H1 (cell line): ENCODE data around the gene TMEM150A. TPM values are rescaled to one million over a fixed set of nuclear protein-coding genes. Genes with fewer than 3 reads are reported as not detected.

ENCODE experiments used
- CTCF ChIA-PET: fragments of 300-600 bp; sonication (Branson Sonifier 250); formaldehyde crosslinking; loops from one replicate; lab custom pipeline; 2021; ENCODE audit not compliant: partially characterized antibody; lab: Charles Lee
- POLR2A ChIA-PET: fragments of 300-600 bp; sonication (Branson Sonifier 250); formaldehyde crosslinking; loops from one replicate; lab custom pipeline; 2021; ENCODE audit warnings: inconsistent platforms; ENCODE audit not compliant: partially characterized antibody; lab: Charles Lee
- DNase-seq, 2 experiments: peaks; one replicate each; pipeline versions ENCODE4 v3.0.0 to v3.0.0-alpha.2; 2010 to 2022; ENCODE audit warnings: low spot score in 2 of 2, low read depth in 1 of 2, mixed read lengths in 1 of 2
- FAIRE-seq: peaks from 2 replicates; lab custom pipeline; 2011; peaks lifted over from hg19 to GRCh38; lab: Jason Lieb, UNC
- H2AFZ ChIP-seq: 2 replicates; pipeline ENCODE4 v1.8.1; 2012; ENCODE audit warnings: low read length, inconsistent platforms
- H2AK5ac ChIP-seq: 2 replicates; pipeline ENCODE4 v1.6.1; 2013; ENCODE audit warnings: low read depth, low read length
- H2BK120ac ChIP-seq: replicated peaks from 2 replicates; pipeline ENCODE3; 2013; ENCODE audit warnings: low read depth, low read length, inconsistent platforms
- H2BK12ac ChIP-seq: 2 replicates; pipeline ENCODE4 v1.6.1; 2013; ENCODE audit warnings: low read depth, low read length
- H2BK15ac ChIP-seq: 2 replicates; pipeline ENCODE4 v1.6.1; 2013; ENCODE audit warnings: low read length
- H2BK20ac ChIP-seq: 2 replicates; pipeline ENCODE4 v1.6.1; 2013; ENCODE audit warnings: low read length
- H2BK5ac ChIP-seq: 2 replicates; pipeline ENCODE4 v1.6.1; 2013; ENCODE audit warnings: low read depth, low read length
- H3K14ac ChIP-seq: 2 replicates; pipeline ENCODE4 v1.6.1; 2013; ENCODE audit warnings: inconsistent platforms; ENCODE audit not compliant: insufficient read length
- H3K18ac ChIP-seq: 2 replicates; pipeline ENCODE4 v1.6.1; 2013; ENCODE audit warnings: low read length; ENCODE audit errors: extremely low read depth
- H3K23ac ChIP-seq: 2 replicates; pipeline ENCODE4 v1.6.1; 2013; ENCODE audit warnings: inconsistent platforms; ENCODE audit not compliant: insufficient read length
- H3K23me2 ChIP-seq: 2 replicates; pipeline ENCODE4 v1.6.1; 2013; ENCODE audit warnings: low read depth, low read length
- H3K27ac ChIP-seq: 2 replicates; pipeline ENCODE4 v1.6.1; 2011; ENCODE audit warnings: low read depth, low read length, inconsistent platforms
- H3K27me3 ChIP-seq, 4 experiments: replicated peaks in 1 of 4; 1 replicate in 1 of 4; 2 replicates in 3 of 4; pipeline versions ENCODE4 v1.6.1 to v1.8.1; 2011 to 2013; ENCODE audit warnings: low read length in 3 of 4, mild to moderate bottlenecking in 3 of 4, inconsistent platforms in 2 of 4, mixed read lengths in 2 of 4, moderate library complexity in 1 of 4; ENCODE audit not compliant: control insufficient read depth in 3 of 4, insufficient read depth in 3 of 4; ENCODE audit errors: extremely low read depth in 1 of 4
- H3K36me3 ChIP-seq, 4 experiments: 2 replicates each; pipeline versions ENCODE4 v1.6.1 to v1.8.1; 2011 to 2013; ENCODE audit warnings: mild to moderate bottlenecking in 4 of 4, low read length in 3 of 4, moderate library complexity in 2 of 4, control low read depth in 1 of 4, inconsistent platforms in 1 of 4; ENCODE audit not compliant: insufficient read depth in 4 of 4, control insufficient read depth in 2 of 4
- H3K4ac ChIP-seq: replicated peaks from 2 replicates; pipeline ENCODE3; 2013; ENCODE audit warnings: low read length, low read depth, mixed read lengths, inconsistent platforms; ENCODE audit not compliant: insufficient read length
- H3K4me1 ChIP-seq, 4 experiments: replicated peaks in 1 of 4; 1 replicate in 1 of 4; 2 replicates in 3 of 4; pipeline versions ENCODE4 v1.6.1 to v1.8.1; 2011 to 2013; ENCODE audit warnings: low read length in 3 of 4, inconsistent platforms in 2 of 4, mixed read lengths in 1 of 4; ENCODE audit not compliant: insufficient read depth in 4 of 4, control insufficient read depth in 3 of 4
- H3K4me2 ChIP-seq, 2 experiments: 2 replicates each; pipeline versions ENCODE4 v1.6.1 to v1.8.1; 2011 to 2013; ENCODE audit warnings: low read depth in 2 of 2, low read length in 2 of 2, control low read depth in 1 of 2, inconsistent platforms in 1 of 2, mild to moderate bottlenecking in 1 of 2; ENCODE audit not compliant: insufficient read depth in 1 of 2
- H3K4me3 ChIP-seq, 4 experiments: fragments of 200-600, 300-600 bp in 1 of 4; sonication (generic), shearing (Covaris generic), sonication (Bioruptor Twin) in 1 of 4; 2 replicates each; pipeline versions ENCODE4 v1.5.1 to v1.8.1; 2011 to 2016; ENCODE audit warnings: low read length in 4 of 4, low read depth in 3 of 4, control low read depth in 2 of 4, inconsistent platforms in 2 of 4, mild to moderate bottlenecking in 2 of 4, mixed read lengths in 1 of 4, moderate library complexity in 1 of 4; ENCODE audit not compliant: insufficient read depth in 2 of 4; ENCODE audit errors: extremely low read depth in 1 of 4
- H3K56ac ChIP-seq: replicated peaks from 2 replicates; pipeline ENCODE3; 2013; ENCODE audit warnings: low read depth, mild to moderate bottlenecking, mixed read lengths, low read length, inconsistent platforms; ENCODE audit not compliant: insufficient read length
- H3K79me1 ChIP-seq: 2 replicates; pipeline ENCODE4 v1.6.1; 2013; ENCODE audit warnings: low read depth, low read length, control low read depth
- H3K79me2 ChIP-seq, 2 experiments: 2 replicates each; pipeline versions ENCODE4 v1.6.1 to v1.8.1; 2012 to 2013; ENCODE audit warnings: low read length in 2 of 2, mild to moderate bottlenecking in 2 of 2, inconsistent platforms in 1 of 2; ENCODE audit not compliant: insufficient read depth in 2 of 2, control insufficient read depth in 1 of 2
- H3K9ac ChIP-seq, 4 experiments: replicated peaks in 1 of 4; 1 replicate in 1 of 4; 2 replicates in 3 of 4; pipeline versions ENCODE4 v1.6.1 to v1.8.1; 2011 to 2013; ENCODE audit warnings: low read depth in 3 of 4, low read length in 3 of 4, control low read depth in 2 of 4, mild to moderate bottlenecking in 2 of 4, moderate library complexity in 2 of 4, inconsistent platforms in 1 of 4; ENCODE audit errors: extremely low read depth in 1 of 4
- H3K9me3 ChIP-seq, 2 experiments: 2 replicates each; pipeline versions ENCODE4 v1.6.1 to v1.8.1; 2012 to 2013; ENCODE audit warnings: mild to moderate bottlenecking in 2 of 2, moderate library complexity in 2 of 2, control low read depth in 1 of 2, inconsistent platforms in 1 of 2, low read depth in 1 of 2, low read length in 1 of 2, mixed read lengths in 1 of 2; ENCODE audit not compliant: insufficient read depth in 2 of 2
- H4K20me1 ChIP-seq, 2 experiments: replicated peaks in 1 of 2; 2 replicates each; pipeline versions ENCODE3 to v1.8.1; 2011 to 2013; ENCODE audit warnings: inconsistent platforms in 2 of 2, low read length in 2 of 2, mild to moderate bottlenecking in 1 of 2; ENCODE audit not compliant: insufficient read depth in 2 of 2, control insufficient read depth in 1 of 2
- H4K5ac ChIP-seq: 2 replicates; pipeline ENCODE4 v1.6.1; 2013; ENCODE audit warnings: low read length, low read depth, mixed read lengths, inconsistent platforms; ENCODE audit not compliant: insufficient read length
- H4K8ac ChIP-seq: 2 replicates; pipeline ENCODE4 v1.8.0; 2013; ENCODE audit warnings: mild to moderate bottlenecking, moderate library complexity, low read length, inconsistent platforms; ENCODE audit not compliant: insufficient read depth; ENCODE audit errors: extremely low read depth
- H4K91ac ChIP-seq: replicated peaks from 2 replicates; pipeline ENCODE3; 2013; ENCODE audit warnings: low read length, mixed read lengths, inconsistent platforms; ENCODE audit not compliant: insufficient read length
- BCL11A ChIP-seq, 2 experiments: IDR thresholded peaks; one replicate each; pipeline ENCODE4 v1.6.1; 2011; ENCODE audit warnings: low read depth in 2 of 2, low read length in 2 of 2, mild to moderate bottlenecking in 2 of 2
- WGBS, 2 experiments: shearing (Covaris generic) in 1 of 2; methylation state at CpG; one replicate each; pipeline versions ENCODE4 v1.1.6 to v1.1.7; 2013 to 2015; ENCODE audit warnings: low lambda C conversion rate in 2 of 2, mixed read lengths in 2 of 2, inconsistent platforms in 1 of 2, low coverage in 1 of 2, missing lambda C conversion rate in 1 of 2; ENCODE audit not compliant: insufficient replicate concordance in 2 of 2, insufficient coverage in 1 of 2, insufficient read length in 1 of 2; ENCODE audit errors: extremely low coverage in 1 of 2, missing lambda C conversion rate in 1 of 2; 5-methylcytosine and 5-hydroxymethylcytosine counted together
- polyA plus RNA-seq, 7 experiments: library from polyadenylated mRNA; depleted of rRNA in 3 of 7; stranded (reverse) in 5 of 7; unstranded in 2 of 7; fragments of >200 nt in 5 of 7; fragments of 200-250 nt in 2 of 7; gene quantifications; 1 replicate in 5 of 7; 2 replicates in 1 of 7; 4 replicates in 1 of 7; pipeline versions ENCODE4 v1.2.1 to v1.2.3, GENCODE V29; 2011 to 2013; ENCODE audit warnings: missing spikeins in 2 of 7, mixed read lengths in 2 of 7
- total RNA-seq: library from RNA; stranded (reverse); fragmentation: NEBNext Ultra II Directional; extraction: Animal tissue kit (Norgen Biotek cat#: 25700); gene quantifications from 2 replicates; pipeline ENCODE4 v1.2.1, GENCODE V29; 2021

Gene TMEM150A
- total and polyA plus RNA-seq, 2 of the 8 experiments (the other 6 are each of a cell fraction or from before 2014, with no cell fraction given), result 19.8 to 29.9 TPM

GRCh38 chr2:85554980-85555612 lies 47.4 kb downstream of the TMEM150A start:
- Histone ChIP-seq H4K20me1 (no peaks in the 10 kb centered on the region), H3K27me3 (no peaks in the 10 kb centered on the region), H3K4me1 (no peaks in the 10 kb centered on the region), H3K18ac (no peak overlapping the region), H4K8ac (no peak overlapping the region), H2BK120ac (no peak overlapping the region), H2AFZ (no peak overlapping the region), H2AK5ac (no peak overlapping the region), H3K56ac (no peak overlapping the region), H4K91ac (no peak overlapping the region), H3K79me2 (peaks cover 0 to 10% of the 10 kb centered on the region in 2 experiments; a peak in 2 of 4 replicates), H3K23ac (no peak overlapping the region), H3K9me3 (no peaks in the 10 kb centered on the region), H2BK20ac (no peak overlapping the region), H4K5ac (no peak overlapping the region), H3K36me3 (peaks cover 24 to 46% (median 39%) of the 10 kb centered on the region in 4 experiments), H3K4ac (no peak overlapping the region), H3K4me2 (no peak overlapping the region), H3K4me3 (no peak overlapping the region), H2BK5ac (no peak overlapping the region), H3K9ac (no peak overlapping the region), H3K79me1 (no peaks in the 10 kb centered on the region), H2BK15ac (no peak overlapping the region), H3K23me2 (no peaks in the 10 kb centered on the region), H3K27ac (no peak overlapping the region), H2BK12ac (no peak overlapping the region), H3K14ac (no peak overlapping the region)
- CTCF ChIA-PET, result interaction anchor here (0.5 to 10.1 kb wide), 8 partner anchors 15 to 242 kb away, joined by 3 to 259 read pairs (median 3); partner anchors contain the start of gene SH2D6
- POLR2A ChIA-PET, result interaction anchor here (1.0 to 38.6 kb wide), 3 partner anchors 14 to 123 kb away, joined by 3 to 1889 read pairs (median 803); partner anchors contain the start of genes CAPG, MAT2A and SH2D6
- 90% methylated on average over 3 of the region's 3 CpGs; no CpG with 5 or more reads in 1 of the 2 experiments for WGBS, 2 experiments
- DNase-seq, result no peak
- TF ChIP-seq BCL11A (IDR thresholded peaks at IDR 0.05; ENCODE audit: low read depth in 2 of 2, low read length in 2 of 2), result no peak
- FAIRE-seq, result no peak
